Fibroblast of the aortic adventitia (primary cell): ENCODE measurements around the gene CLDND1. TPM values are rescaled to one million over a fixed set of nuclear protein-coding genes. Genes with fewer than 3 reads are reported as not detected.

Source experiments
- DNase-seq: peaks from one replicate; pipeline ENCODE4 v3.0.0-alpha.2; 2010; ENCODE audit warnings: low read depth
- H3K4me3 ChIP-seq: 2 replicates; pipeline ENCODE4 v1.5.1; 2011; ENCODE audit warnings: low read depth, mild to moderate bottlenecking, control low read depth, low read length, moderate library complexity
- CTCF ChIP-seq: IDR thresholded peaks from 2 replicates; pipeline ENCODE4 v1.5.1; 2011; ENCODE audit warnings: mild to moderate bottlenecking, low read length, control low read depth, inconsistent platforms; ENCODE audit not compliant: insufficient read depth
- total RNA-seq: library from RNA; depleted of rRNA; stranded (reverse); fragments of >200 nt; gene quantifications from 2 replicates; pipeline ENCODE4 v1.2.3, GENCODE V29; 2012; ENCODE audit warnings: low replicate concordance

The CLDND1 gene
- total RNA-seq, 1 donor = 88.0 TPM

- DNase-seq = no peak
- no peak for TF ChIP-seq CTCF
Measured at GRCh38 chr3:98504539-98504938, 18.2 kb downstream of the CLDND1 start.

GRCh38 chr3:98501863-98502576 is 20.7 kb downstream of the CLDND1 start:
- no peak overlapping the region for H3K4me3 ChIP-seq
- no peak for DNase-seq
- no peak for TF ChIP-seq CTCF

More at GRCh38 chr3:98504539-98504938, 18.2 kb downstream of the CLDND1 start:
- H3K4me3 ChIP-seq = no peak overlapping the region

- DNase-seq = no peak
- TF ChIP-seq CTCF = no peak
- no peak overlapping the region for H3K4me3 ChIP-seq
Measured at GRCh38 chr3:98501270-98501669, 21.4 kb downstream of the CLDND1 start.

- H3K4me3 ChIP-seq = no peak overlapping the region
- DNase-seq = no peak
- no peak for TF ChIP-seq CTCF
Measured at GRCh38 chr3:98500019-98500418, 22.7 kb downstream of the CLDND1 start.

- no peak within 1 kb of the TSS for H3K4me3 ChIP-seq
- no peak for DNase-seq
- TF ChIP-seq CTCF = no peak
Measured at GRCh38 chr3:98497381-98497780, 25.3 kb downstream of the CLDND1 start, which contains the start of gene OR5K2. OR5K2 (plus strand) TSS chr3:98497681; CDS start chr3:98497681, 0 bp downstream.

GRCh38 chr3:98483626-98484025 is 39.1 kb downstream of the CLDND1 start:
- peak; percentile 10 for DNase-seq
- H3K4me3 ChIP-seq = no peak overlapping the region
- TF ChIP-seq CTCF = no peak
